ENCODE results near the gene CEBPB. TPM values are rescaled to one million over a fixed set of nuclear protein-coding genes. Genes with fewer than 3 reads are reported as not detected.
"Not testable (repeated sequence)": the region's sequence is repeated elsewhere in the genome, so short reads cannot be mapped to it uniquely, and the experiment has no call there.

CEBPB gene
- total and polyA plus RNA-seq, 4 donors: 19.7 to 61.8 (median 29.2) TPM

DNA sequence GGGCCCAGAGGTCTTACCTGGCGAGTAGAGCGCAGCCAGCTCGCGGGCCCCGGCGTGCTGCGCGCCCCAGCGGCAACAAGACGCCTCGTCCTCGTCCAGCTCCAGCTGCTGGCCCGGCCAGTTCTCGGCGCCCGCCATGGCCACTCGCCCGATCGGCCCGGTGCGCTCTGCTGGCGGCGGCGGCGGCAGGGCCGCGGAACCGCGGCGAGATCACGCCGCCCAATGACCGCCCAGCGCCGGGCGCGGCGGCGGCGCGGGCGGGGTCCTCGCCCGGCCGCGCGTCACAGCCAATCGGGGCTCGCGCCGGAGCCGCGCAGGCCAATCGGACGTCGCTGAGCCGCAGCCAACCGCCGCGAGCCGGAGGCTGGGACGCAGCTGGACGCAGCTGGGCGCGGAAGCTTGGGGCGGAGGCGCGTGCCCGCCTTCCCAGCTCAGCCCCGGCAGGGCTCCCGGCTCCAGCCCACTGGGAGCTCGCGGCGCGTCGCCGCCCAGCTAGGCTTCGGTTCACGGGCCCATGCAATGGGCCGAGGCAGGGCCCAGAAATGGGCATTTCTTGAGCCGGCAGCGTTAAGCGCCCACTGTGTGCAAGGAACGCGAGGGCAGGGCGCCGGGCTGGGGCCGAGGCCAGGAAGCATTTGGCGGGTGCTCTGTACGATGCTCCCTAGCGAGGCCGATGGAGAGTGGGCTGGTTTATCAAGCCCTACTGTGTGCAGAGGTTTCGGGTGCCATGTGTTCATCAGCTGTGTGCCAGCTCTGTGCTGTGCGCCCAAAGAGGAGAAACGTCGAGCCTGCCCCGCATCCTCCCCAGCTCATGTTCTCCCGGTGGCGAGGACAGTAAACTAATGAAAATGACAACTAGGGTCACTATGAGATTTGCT is 36.9 kb upstream of the CEBPB start, which contains the start of gene PEDS1:
Gene PEDS1, minus strand, starts transcription at position 224 of the 878 bp plus-strand sequence. Its CDS starts 86 bp downstream, at position 138.
- Histone ChIP-seq H3K9me3 (ENCODE audit: control insufficient read depth in 4 of 4, low read length in 3 of 4) (no peaks in the 10 kb centered on the region), H3K36me3 (ENCODE audit: control insufficient read depth in 4 of 4, insufficient read depth in 3 of 4, low read depth in 1 of 4, low read length in 3 of 4) (no peaks in the 10 kb centered on the region), H3K4me3 (ENCODE audit: low read depth in 1 of 3, low read length in 3 of 3) (peak within 1 kb of the TSS; percentile 64 to 79 (median 68)), H3K27ac (ENCODE audit: low read depth in 1 of 2, low read length in 2 of 2) (peak within 1 kb of the TSS; percentile 74 to 81), H3K4me1 (ENCODE audit: control insufficient read depth in 4 of 4, insufficient read depth in 4 of 4, low read length in 3 of 4) (peaks cover 7 to 23% (median 16%) of the 10 kb centered on the region in 4 donors), H3K27me3 (ENCODE audit: control insufficient read depth in 4 of 4, insufficient read depth in 4 of 4, low read length in 3 of 4) (no peaks in the 10 kb centered on the region), H3K9ac (ENCODE audit: low read depth in 1 of 2, low read length in 2 of 2) (peak within 1 kb of the TSS; percentile 76 to 93)
- 3% methylated on average over 99 of the region's 99 CpGs for WGBS
- TF ChIP-seq EGR1 (IDR thresholded peaks at IDR 0.05; ENCODE audit: low read depth in 2 of 2): no peak
- no peak for TF ChIP-seq JUND (IDR thresholded peaks at IDR 0.05)
- no peak for TF ChIP-seq HNF4G (IDR thresholded peaks at IDR 0.05)
- no peak for TF ChIP-seq YY1 (IDR thresholded peaks at IDR 0.05)
- no peak for TF ChIP-seq GABPA (IDR thresholded peaks at IDR 0.05 in 1 of 2, conservative IDR thresholded peaks at IDR 0.05 in 1 of 2)
- TF ChIP-seq FOXA2 (IDR thresholded peaks at IDR 0.05): no peak
- TF ChIP-seq SP1 (IDR thresholded peaks at IDR 0.05): no peak
- no peak for TF ChIP-seq NR2F2 (IDR thresholded peaks at IDR 0.05)
- TF ChIP-seq, protein P1, sequence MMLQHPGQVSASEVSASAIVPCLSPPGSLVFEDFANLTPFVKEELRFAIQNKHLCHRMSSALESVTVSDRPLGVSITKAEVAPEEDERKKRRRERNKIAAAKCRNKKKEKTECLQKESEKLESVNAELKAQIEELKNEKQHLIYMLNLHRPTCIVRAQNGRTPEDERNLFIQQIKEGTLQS (IDR thresholded peaks at IDR 0.05): no peak
- TF ChIP-seq RXRA (IDR thresholded peaks at IDR 0.05): no peak
- TF ChIP-seq HNF4A (conservative IDR thresholded peaks at IDR 0.05): no peak
- peak; percentile 88 for DNase-seq (ENCODE audit: low spot score)

DNA sequence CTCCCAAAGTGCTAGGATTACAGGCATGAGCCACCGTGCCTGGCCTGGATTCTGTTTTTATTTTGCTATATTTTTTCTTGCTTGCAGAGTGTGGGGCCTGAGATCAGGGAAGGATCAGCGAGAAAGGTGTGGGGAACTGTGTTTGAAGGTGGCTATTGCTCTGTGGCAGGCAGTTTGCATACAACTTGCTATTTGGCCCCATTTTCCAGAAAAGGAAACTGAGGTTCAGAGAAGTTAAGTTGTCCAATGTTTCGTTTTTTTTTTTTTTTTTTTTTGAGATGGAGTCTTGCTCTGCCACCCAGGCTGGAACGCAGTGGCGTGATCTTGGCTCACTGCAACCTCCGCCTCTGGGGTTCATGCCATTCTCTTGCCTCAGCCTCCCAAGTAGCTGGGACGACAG is 29.1 kb upstream of the CEBPB start:
- not testable (repeated sequence) for H3K4me3 ChIP-seq (ENCODE audit: low read depth in 1 of 3, low read length in 3 of 3); H3K9me3 ChIP-seq (ENCODE audit: control insufficient read depth in 4 of 4, low read length in 3 of 4); H3K27me3 ChIP-seq (ENCODE audit: control insufficient read depth in 4 of 4, insufficient read depth in 4 of 4, low read length in 3 of 4); DNase-seq (ENCODE audit: low spot score); H3K36me3 ChIP-seq (ENCODE audit: control insufficient read depth in 4 of 4, insufficient read depth in 3 of 4, low read depth in 1 of 4, low read length in 3 of 4); H3K9ac ChIP-seq (ENCODE audit: low read depth in 1 of 2, low read length in 2 of 2); H3K27ac ChIP-seq (ENCODE audit: low read depth in 1 of 2, low read length in 2 of 2)
- peaks cover 0 to 11% (median 6%) of the 10 kb centered on the region in 4 donors for H3K4me1 ChIP-seq (ENCODE audit: control insufficient read depth in 4 of 4, insufficient read depth in 4 of 4, low read length in 3 of 4)
- WGBS: 89% methylated on average over 7 of the region's 7 CpGs

DNA sequence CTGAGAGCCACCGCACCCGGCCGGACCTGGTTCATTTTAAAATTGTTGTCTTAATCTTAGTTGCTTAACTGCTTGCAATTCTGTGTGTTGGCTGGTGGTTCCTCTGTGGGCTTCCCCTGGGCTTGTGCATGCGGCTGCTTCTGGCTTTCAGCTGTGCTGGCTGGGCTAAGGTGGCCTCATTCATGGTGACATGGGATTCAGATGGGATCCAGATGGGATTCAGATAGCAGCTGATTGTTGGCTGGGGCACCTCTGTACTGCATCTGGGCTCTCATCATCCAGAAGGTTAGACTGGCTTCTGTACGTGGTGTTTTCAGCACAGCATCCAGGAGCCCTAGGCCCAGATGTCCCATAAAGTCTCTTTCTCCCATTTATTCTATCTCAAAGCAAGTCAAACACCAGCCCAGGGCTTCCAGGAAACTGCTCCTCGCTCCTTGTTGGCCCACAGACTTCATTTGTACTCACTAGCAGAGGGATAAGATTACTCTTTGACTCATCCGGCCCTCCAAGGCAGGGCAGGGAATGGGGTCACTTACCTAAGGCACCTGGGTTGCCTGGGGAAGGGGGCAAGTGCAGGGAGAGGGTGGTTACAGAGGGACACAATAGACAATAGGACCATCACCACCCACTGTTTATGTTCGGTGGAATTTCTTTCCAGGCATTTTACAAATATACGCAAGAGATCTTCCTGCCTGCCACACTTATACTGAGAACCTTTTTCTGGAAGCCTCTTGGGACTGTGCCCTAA is 26.9 kb upstream of the CEBPB start:
- H3K4me3 ChIP-seq (ENCODE audit: low read depth in 1 of 3, low read length in 3 of 3): no peak overlapping the region
- peaks cover 0 to 11% (median 6%) of the 10 kb centered on the region in 4 donors for H3K4me1 ChIP-seq (ENCODE audit: control insufficient read depth in 4 of 4, insufficient read depth in 4 of 4, low read length in 3 of 4)
- H3K9me3 ChIP-seq (ENCODE audit: control insufficient read depth in 4 of 4, low read length in 3 of 4): no peaks in the 10 kb centered on the region
- H3K9ac ChIP-seq (ENCODE audit: low read depth in 1 of 2, low read length in 2 of 2): no peak overlapping the region
- no peaks in the 10 kb centered on the region for H3K36me3 ChIP-seq (ENCODE audit: control insufficient read depth in 4 of 4, insufficient read depth in 3 of 4, low read depth in 1 of 4, low read length in 3 of 4)
- H3K27ac ChIP-seq (ENCODE audit: low read depth in 1 of 2, low read length in 2 of 2): no peak overlapping the region
- 86% methylated on average over 9 of the region's 9 CpGs for WGBS
- TF ChIP-seq, protein P2, sequence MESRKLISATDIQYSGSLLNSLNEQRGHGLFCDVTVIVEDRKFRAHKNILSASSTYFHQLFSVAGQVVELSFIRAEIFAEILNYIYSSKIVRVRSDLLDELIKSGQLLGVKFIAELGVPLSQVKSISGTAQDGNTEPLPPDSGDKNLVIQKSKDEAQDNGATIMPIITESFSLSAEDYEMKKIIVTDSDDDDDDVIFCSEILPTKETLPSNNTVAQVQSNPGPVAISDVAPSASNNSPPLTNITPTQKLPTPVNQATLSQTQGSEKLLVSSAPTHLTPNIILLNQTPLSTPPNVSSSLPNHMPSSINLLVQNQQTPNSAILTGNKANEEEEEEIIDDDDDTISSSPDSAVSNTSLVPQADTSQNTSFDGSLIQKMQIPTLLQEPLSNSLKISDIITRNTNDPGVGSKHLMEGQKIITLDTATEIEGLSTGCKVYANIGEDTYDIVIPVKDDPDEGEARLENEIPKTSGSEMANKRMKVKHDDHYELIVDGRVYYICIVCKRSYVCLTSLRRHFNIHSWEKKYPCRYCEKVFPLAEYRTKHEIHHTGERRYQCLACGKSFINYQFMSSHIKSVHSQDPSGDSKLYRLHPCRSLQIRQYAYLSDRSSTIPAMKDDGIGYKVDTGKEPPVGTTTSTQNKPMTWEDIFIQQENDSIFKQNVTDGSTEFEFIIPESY (IDR thresholded peaks at IDR 0.05): no peak
- no peak for TF ChIP-seq YY1 (IDR thresholded peaks at IDR 0.05)
- TF ChIP-seq NR2F2 (IDR thresholded peaks at IDR 0.05): no peak
- TF ChIP-seq, protein P3, sequence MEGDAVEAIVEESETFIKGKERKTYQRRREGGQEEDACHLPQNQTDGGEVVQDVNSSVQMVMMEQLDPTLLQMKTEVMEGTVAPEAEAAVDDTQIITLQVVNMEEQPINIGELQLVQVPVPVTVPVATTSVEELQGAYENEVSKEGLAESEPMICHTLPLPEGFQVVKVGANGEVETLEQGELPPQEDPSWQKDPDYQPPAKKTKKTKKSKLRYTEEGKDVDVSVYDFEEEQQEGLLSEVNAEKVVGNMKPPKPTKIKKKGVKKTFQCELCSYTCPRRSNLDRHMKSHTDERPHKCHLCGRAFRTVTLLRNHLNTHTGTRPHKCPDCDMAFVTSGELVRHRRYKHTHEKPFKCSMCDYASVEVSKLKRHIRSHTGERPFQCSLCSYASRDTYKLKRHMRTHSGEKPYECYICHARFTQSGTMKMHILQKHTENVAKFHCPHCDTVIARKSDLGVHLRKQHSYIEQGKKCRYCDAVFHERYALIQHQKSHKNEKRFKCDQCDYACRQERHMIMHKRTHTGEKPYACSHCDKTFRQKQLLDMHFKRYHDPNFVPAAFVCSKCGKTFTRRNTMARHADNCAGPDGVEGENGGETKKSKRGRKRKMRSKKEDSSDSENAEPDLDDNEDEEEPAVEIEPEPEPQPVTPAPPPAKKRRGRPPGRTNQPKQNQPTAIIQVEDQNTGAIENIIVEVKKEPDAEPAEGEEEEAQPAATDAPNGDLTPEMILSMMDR (IDR thresholded peaks at IDR 0.05; ENCODE audit: low read depth, low read length, missing input control): no peak
- TF ChIP-seq HNF4G (IDR thresholded peaks at IDR 0.05): no peak
- no peak for TF ChIP-seq EGR1 (IDR thresholded peaks at IDR 0.05; ENCODE audit: low read depth in 2 of 2)
- TF ChIP-seq, protein P4, sequence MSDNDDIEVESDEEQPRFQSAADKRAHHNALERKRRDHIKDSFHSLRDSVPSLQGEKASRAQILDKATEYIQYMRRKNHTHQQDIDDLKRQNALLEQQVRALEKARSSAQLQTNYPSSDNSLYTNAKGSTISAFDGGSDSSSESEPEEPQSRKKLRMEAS (IDR thresholded peaks at IDR 0.05): no peak
- no peak for DNase-seq (ENCODE audit: low spot score)
- H3K27me3 ChIP-seq (ENCODE audit: control insufficient read depth in 4 of 4, insufficient read depth in 4 of 4, low read length in 3 of 4): no peaks in the 10 kb centered on the region

All from liver (tissue), 9 donors.